ENCODE measurements around the gene AKR1C2. TPM values are rescaled to one million over a fixed set of nuclear protein-coding genes. Genes with fewer than 3 reads are reported as not detected.
"Not testable (repeated sequence)": the region's sequence is repeated elsewhere in the genome, so short reads cannot be mapped to it uniquely, and the experiment has no call there.

The AKR1C2 gene
- total RNA-seq, 1 donor from 2014 or later, result 4.7 TPM

GRCh38 chr10:4947039-4947634, 56.5 kb downstream of the AKR1C2 start:
- Mint-ChIP-seq H3K9me3 (no peaks in the 10 kb centered on the region), H3K4me3 (no peak overlapping the region), H3K27ac (no peak overlapping the region), H3K27me3 (ENCODE audit: insufficient read depth, low read depth) (no peaks in the 10 kb centered on the region), H3K36me3 (no peaks in the 10 kb centered on the region), H3K4me1 (no peaks in the 10 kb centered on the region)
- DNase-seq (ENCODE audit: low spot score), result no peak
- Histone ChIP-seq H3K79me2 (ENCODE audit: low read depth) (no peaks in the 10 kb centered on the region), H3K27ac (no peak overlapping the region), H3K9me3 (ENCODE audit: low read depth) (no peaks in the 10 kb centered on the region), H2AFZ (replicated peaks) (no peak overlapping the region), H3K27me3 (no peaks in the 10 kb centered on the region), H3K4me3 (no peak overlapping the region), H3K4me1 (no peaks in the 10 kb centered on the region), H4K20me1 (ENCODE audit: low read depth) (no peaks in the 10 kb centered on the region), H3K36me3 (no peaks in the 10 kb centered on the region), H3K4me2 (no peak overlapping the region), H3K9ac (no peak overlapping the region), H3F3A (ENCODE audit: low read depth) (no peaks in the 10 kb centered on the region)
- no peak for TF ChIP-seq EZH2 (IDR thresholded peaks at IDR 0.05)

DNA sequence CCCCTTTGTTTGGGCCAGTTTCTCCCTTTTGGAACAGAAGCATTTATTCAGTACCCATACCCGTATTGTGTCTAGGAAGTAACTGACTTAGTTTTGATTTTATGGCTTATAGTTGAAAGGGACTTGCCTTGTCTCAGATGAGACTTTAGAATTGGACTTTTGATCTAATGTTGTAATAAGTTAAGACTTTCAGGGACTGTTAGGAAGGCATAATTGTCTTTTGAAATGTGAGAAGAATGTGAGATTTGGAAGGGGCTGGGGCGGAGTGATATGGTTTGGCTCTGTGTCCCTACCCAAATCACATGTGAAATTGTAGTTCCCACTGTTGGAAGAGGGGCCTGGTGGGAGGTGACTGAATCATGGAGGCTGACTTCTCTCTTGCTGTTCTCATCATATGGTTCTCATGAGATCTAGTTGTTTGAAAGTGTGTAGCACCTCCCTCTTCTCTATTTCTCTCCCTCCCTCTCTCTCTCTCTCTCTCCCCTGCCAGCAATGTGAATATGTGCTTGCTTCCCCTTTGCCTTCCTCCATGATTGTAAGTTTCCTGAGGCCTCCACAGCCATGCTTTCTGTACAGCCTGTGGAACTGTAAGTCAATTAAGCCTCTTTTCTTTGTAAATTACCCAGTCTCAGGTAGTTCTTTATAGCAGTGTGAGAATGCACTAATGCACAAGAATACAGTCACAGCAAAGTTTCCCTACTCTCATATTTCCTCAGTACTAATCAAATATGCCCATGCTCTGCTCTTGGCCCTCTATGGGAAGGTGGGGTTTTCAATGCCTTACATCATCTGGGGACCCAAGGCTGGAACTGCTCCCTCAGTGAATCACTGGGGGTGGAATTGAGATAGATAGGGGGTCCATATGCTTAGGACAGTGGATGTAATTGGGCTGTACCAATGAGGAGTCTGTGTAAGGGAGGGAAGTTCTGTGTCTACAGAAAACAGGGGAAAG, 57.6 kb downstream of the AKR1C2 start:
- no peaks in the 10 kb centered on the region for H3K36me3 ChIP-seq
- H3K4me3 ChIP-seq, result no peak overlapping the region
- H3K27ac Mint-ChIP-seq, result no peak overlapping the region
- H4K20me1 ChIP-seq (ENCODE audit: low read depth), result no peaks in the 10 kb centered on the region
- H3K4me3 Mint-ChIP-seq, result no peak overlapping the region
- no peak for DNase-seq (ENCODE audit: low spot score)
- no peaks in the 10 kb centered on the region for H3K4me1 Mint-ChIP-seq
- H3K79me2 ChIP-seq (ENCODE audit: low read depth), result no peaks in the 10 kb centered on the region
- TF ChIP-seq, protein P1, sequence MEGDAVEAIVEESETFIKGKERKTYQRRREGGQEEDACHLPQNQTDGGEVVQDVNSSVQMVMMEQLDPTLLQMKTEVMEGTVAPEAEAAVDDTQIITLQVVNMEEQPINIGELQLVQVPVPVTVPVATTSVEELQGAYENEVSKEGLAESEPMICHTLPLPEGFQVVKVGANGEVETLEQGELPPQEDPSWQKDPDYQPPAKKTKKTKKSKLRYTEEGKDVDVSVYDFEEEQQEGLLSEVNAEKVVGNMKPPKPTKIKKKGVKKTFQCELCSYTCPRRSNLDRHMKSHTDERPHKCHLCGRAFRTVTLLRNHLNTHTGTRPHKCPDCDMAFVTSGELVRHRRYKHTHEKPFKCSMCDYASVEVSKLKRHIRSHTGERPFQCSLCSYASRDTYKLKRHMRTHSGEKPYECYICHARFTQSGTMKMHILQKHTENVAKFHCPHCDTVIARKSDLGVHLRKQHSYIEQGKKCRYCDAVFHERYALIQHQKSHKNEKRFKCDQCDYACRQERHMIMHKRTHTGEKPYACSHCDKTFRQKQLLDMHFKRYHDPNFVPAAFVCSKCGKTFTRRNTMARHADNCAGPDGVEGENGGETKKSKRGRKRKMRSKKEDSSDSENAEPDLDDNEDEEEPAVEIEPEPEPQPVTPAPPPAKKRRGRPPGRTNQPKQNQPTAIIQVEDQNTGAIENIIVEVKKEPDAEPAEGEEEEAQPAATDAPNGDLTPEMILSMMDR (IDR thresholded peaks at IDR 0.05), result no peak
- no peak for TF ChIP-seq EZH2phosphoT487 (IDR thresholded peaks at IDR 0.05)
- no peak for TF ChIP-seq EZH2 (IDR thresholded peaks at IDR 0.05)
- no peaks in the 10 kb centered on the region for H3K4me1 ChIP-seq
- H3K36me3 Mint-ChIP-seq, result no peaks in the 10 kb centered on the region
- no peaks in the 10 kb centered on the region for H3F3A ChIP-seq (ENCODE audit: low read depth)
- H3K27me3 ChIP-seq, result no peaks in the 10 kb centered on the region
- no peak overlapping the region for H2AFZ ChIP-seq (replicated peaks)
- H3K9ac ChIP-seq, result no peak overlapping the region
- no peaks in the 10 kb centered on the region for H3K27me3 Mint-ChIP-seq (ENCODE audit: insufficient read depth, low read depth)
- H3K27ac ChIP-seq, result no peak overlapping the region
- no peaks in the 10 kb centered on the region for H3K9me3 ChIP-seq (ENCODE audit: low read depth)
- no peaks in the 10 kb centered on the region for H3K9me3 Mint-ChIP-seq
- no peak overlapping the region for H3K4me2 ChIP-seq

- Mint-ChIP-seq H3K27ac (no peak overlapping the region), H3K36me3 (no peaks in the 10 kb centered on the region), H3K4me1 (no peaks in the 10 kb centered on the region), H3K9me3 (no peaks in the 10 kb centered on the region), H3K27me3 (ENCODE audit: insufficient read depth, low read depth) (no peaks in the 10 kb centered on the region), H3K4me3 (no peak overlapping the region)
- H3K36me3 ChIP-seq, result no peaks in the 10 kb centered on the region
- no peaks in the 10 kb centered on the region for H3K4me1 ChIP-seq
- no peak overlapping the region for H3K27ac ChIP-seq
- no peaks in the 10 kb centered on the region for H4K20me1 ChIP-seq (ENCODE audit: low read depth)
- H3K79me2 ChIP-seq (ENCODE audit: low read depth), result no peaks in the 10 kb centered on the region
- H2AFZ ChIP-seq (replicated peaks), result no peak overlapping the region
- DNase-seq (ENCODE audit: low spot score), result no peak
- no peak overlapping the region for H3K4me3 ChIP-seq
- H3K9me3 ChIP-seq (ENCODE audit: low read depth), result no peaks in the 10 kb centered on the region
- H3K27me3 ChIP-seq, result no peaks in the 10 kb centered on the region
- H3K4me2 ChIP-seq, result no peak overlapping the region
- no peaks in the 10 kb centered on the region for H3F3A ChIP-seq (ENCODE audit: low read depth)
- no peak overlapping the region for H3K9ac ChIP-seq
- no peak for TF ChIP-seq EZH2 (IDR thresholded peaks at IDR 0.05)
- TF ChIP-seq EZH2phosphoT487 (IDR thresholded peaks at IDR 0.05), result no peak
- TF ChIP-seq, protein P1 (IDR thresholded peaks at IDR 0.05), result no peak
Measured at GRCh38 chr10:4944841-4945240, 58.8 kb downstream of the AKR1C2 start.

DNA sequence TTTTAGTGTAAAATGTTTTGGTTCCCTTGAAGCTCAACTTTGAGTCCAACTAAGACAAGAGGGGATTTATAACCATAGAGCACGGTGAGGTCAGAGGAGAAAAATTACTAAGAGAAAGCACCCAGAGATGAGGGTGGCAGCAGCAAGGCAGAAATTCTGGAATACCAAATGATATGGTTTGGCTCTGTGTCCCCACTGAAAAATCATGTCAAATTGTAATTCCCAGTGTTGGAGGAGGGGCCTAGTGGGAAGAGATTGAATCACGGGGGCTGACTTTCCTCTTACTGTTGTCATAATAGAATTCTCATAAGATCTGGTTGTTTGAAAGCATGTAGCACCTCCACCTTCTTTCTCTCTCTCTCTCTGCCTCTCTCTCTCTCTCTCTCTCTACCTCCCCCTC, 59.8 kb downstream of the AKR1C2 start:
- no peak for DNase-seq (ENCODE audit: low spot score)
- no peak overlapping the region for H3K4me3 ChIP-seq
- H3F3A ChIP-seq (ENCODE audit: low read depth), result no peaks in the 10 kb centered on the region

GRCh38 chr10:4943416-4943815, 60.2 kb downstream of the AKR1C2 start:
- not testable (repeated sequence) for H3K36me3 ChIP-seq; H3K27me3 ChIP-seq; H4K20me1 ChIP-seq (ENCODE audit: low read depth); H3K9ac ChIP-seq; H3K27ac ChIP-seq; H3K4me2 ChIP-seq; H3K27ac Mint-ChIP-seq; H3K4me1 Mint-ChIP-seq; H3K79me2 ChIP-seq (ENCODE audit: low read depth); H3K27me3 Mint-ChIP-seq (ENCODE audit: insufficient read depth, low read depth); H3K4me3 ChIP-seq; H3K4me1 ChIP-seq; H3K4me3 Mint-ChIP-seq; DNase-seq (ENCODE audit: low spot score); H3F3A ChIP-seq (ENCODE audit: low read depth); H3K36me3 Mint-ChIP-seq; H3K9me3 Mint-ChIP-seq; H3K9me3 ChIP-seq (ENCODE audit: low read depth); H2AFZ ChIP-seq (replicated peaks)

More for the DNA sequence above, 59.8 kb downstream of the AKR1C2 start:
- TF ChIP-seq, protein P1 (IDR thresholded peaks at IDR 0.05), result no peak
- TF ChIP-seq EZH2 (IDR thresholded peaks at IDR 0.05), result no peak
- no peak for TF ChIP-seq EZH2phosphoT487 (IDR thresholded peaks at IDR 0.05)
- Mint-ChIP-seq H3K4me1 (no peaks in the 10 kb centered on the region), H3K27ac (no peak overlapping the region), H3K36me3 (no peaks in the 10 kb centered on the region), H3K9me3 (no peaks in the 10 kb centered on the region), H3K4me3 (no peak overlapping the region), H3K27me3 (ENCODE audit: insufficient read depth, low read depth) (no peaks in the 10 kb centered on the region)
- H2AFZ ChIP-seq (replicated peaks), result no peak overlapping the region
- H3K9ac ChIP-seq, result no peak overlapping the region
- no peaks in the 10 kb centered on the region for H3K79me2 ChIP-seq (ENCODE audit: low read depth)
- no peak overlapping the region for H3K27ac ChIP-seq
- H3K4me1 ChIP-seq, result no peaks in the 10 kb centered on the region
- H3K27me3 ChIP-seq, result no peaks in the 10 kb centered on the region
- H3K4me2 ChIP-seq, result no peak overlapping the region
- no peaks in the 10 kb centered on the region for H3K9me3 ChIP-seq (ENCODE audit: low read depth)
- H4K20me1 ChIP-seq (ENCODE audit: low read depth), result no peaks in the 10 kb centered on the region
- H3K36me3 ChIP-seq, result no peaks in the 10 kb centered on the region
